GM12892 (cell line): ENCODE data around the gene MTHFD1L.

Source experiments
- POLR2AphosphoS5 ChIP-seq: IDR thresholded peaks from 2 replicates; pipeline ENCODE4 v1.6.1; 2011; ENCODE audit warnings: low read depth, low read length, control low read depth
- TAF1 ChIP-seq: IDR thresholded peaks from 2 replicates; pipeline ENCODE4 v1.6.1; 2011; ENCODE audit warnings: low read depth, mild to moderate bottlenecking, control low read depth, low read length, borderline replicate concordance

DNA sequence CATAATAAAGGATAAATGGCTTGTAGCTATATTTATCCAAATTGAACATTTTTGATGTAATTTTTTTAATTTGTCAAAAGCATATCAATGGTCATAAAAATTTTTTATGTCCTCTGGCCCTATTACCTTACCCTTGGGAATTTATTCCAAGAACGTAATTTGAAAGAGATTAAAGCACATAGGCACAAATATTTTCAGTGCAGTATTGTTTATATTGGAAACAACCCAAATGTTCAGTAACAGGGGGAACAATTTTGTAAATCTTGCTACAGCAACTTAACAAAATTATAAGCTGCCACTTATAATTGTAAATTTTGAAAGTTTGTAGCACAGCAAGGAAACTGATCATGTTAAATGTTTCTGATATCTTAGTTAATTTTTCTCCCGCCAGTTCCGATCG lies 142.4 kb downstream of the MTHFD1L start:
- TF ChIP-seq POLR2AphosphoS5 (no peak), TAF1 (no peak)
